ENCODE results near the gene TUBGCP3.

DNA sequence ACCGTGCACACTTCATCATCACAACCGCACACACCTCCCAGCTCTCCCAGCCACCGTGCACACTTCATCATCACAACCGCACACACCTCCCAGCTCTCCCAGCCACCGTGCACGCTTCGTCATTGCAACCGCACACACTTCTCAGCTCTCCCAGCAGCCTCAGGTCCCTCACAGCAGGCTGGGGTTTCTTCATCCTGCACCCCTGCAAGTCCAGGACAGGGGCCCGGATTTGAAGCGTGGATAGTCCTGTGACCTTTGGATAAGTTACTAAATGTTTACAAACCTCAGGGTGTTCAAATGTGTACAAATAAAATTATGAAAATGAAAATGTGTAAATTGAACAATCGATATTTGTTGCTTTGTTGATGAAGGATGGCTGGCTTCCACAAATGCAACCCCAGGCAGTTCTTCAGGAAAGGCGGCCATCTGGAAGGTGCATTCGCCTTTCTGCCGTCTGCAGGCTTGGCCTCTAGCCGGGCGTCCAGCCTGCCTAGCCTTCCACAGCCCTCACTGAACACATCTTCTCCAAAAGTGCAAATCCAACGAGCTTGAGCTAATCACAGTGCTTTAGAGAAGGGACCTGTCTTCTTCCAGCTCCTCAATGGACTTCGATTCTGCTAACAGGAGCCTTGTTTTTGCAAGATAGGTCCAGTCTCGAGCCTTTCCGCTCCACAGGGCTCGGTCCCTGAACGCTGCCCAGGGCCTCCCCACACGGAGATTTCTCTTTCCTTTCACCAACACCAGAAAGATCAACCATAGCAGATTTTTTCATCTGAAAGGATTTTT is 137.6 kb downstream of the TUBGCP3 start:
- no peak for TF ChIP-seq EZH2 (IDR thresholded peaks at IDR 0.05)
- TF ChIP-seq CEBPB (IDR thresholded peaks at IDR 0.05; ENCODE audit: low read depth) = no peak
- TF ChIP-seq POLR2A (IDR thresholded peaks at IDR 0.05; ENCODE audit: borderline replicate concordance, extremely low read depth, insufficient read depth, insufficient read length) = no peak
- TF ChIP-seq POLR2AphosphoS5 (IDR thresholded peaks at IDR 0.05; ENCODE audit: low read depth, low read length) = no peak
- TF ChIP-seq, protein P1, sequence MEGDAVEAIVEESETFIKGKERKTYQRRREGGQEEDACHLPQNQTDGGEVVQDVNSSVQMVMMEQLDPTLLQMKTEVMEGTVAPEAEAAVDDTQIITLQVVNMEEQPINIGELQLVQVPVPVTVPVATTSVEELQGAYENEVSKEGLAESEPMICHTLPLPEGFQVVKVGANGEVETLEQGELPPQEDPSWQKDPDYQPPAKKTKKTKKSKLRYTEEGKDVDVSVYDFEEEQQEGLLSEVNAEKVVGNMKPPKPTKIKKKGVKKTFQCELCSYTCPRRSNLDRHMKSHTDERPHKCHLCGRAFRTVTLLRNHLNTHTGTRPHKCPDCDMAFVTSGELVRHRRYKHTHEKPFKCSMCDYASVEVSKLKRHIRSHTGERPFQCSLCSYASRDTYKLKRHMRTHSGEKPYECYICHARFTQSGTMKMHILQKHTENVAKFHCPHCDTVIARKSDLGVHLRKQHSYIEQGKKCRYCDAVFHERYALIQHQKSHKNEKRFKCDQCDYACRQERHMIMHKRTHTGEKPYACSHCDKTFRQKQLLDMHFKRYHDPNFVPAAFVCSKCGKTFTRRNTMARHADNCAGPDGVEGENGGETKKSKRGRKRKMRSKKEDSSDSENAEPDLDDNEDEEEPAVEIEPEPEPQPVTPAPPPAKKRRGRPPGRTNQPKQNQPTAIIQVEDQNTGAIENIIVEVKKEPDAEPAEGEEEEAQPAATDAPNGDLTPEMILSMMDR (IDR thresholded peaks at IDR 0.05 in 2 of 3, conservative IDR thresholded peaks at IDR 0.05 in 1 of 3; ENCODE audit: borderline replicate concordance in 1 of 3, insufficient read depth in 1 of 3, low read depth in 2 of 3, low read length in 2 of 3) = no peak

Data from HCT116 (cell line).